Daoy (cell line): ENCODE data around the gene VAV2. TPM values are rescaled to one million over a fixed set of nuclear protein-coding genes. Genes with fewer than 3 reads are reported as not detected.
A peak's percentile ranks its signal among the peaks of the same experiment; 100 is the strongest.

Source experiments
- DNase-seq: peaks from one replicate; pipeline ENCODE4 v3.0.0-alpha.2; 2015; ENCODE audit warnings: low read depth
- total RNA-seq: library from RNA; depleted of rRNA; stranded (reverse); fragments of >200 nt; shearing (Covaris generic); gene quantifications from 2 replicates; pipeline ENCODE4 v1.2.3, GENCODE V29; 2014

Gene VAV2
- total RNA-seq, 1 experiment from 2014 or later = 11.3 TPM

- DNase-seq = no peak
Measured at GRCh38 chr9:133879615-133880014, 112.5 kb downstream of the VAV2 start.

GRCh38 chr9:133878402-133878801 is 113.7 kb downstream of the VAV2 start:
- DNase-seq = no peak

- no peak for DNase-seq
Measured at GRCh38 chr9:133877967-133878366, 114.2 kb downstream of the VAV2 start.

GRCh38 chr9:133877327-133877726 is 114.8 kb downstream of the VAV2 start:
- DNase-seq = no peak

GRCh38 chr9:133876836-133877235 is 115.3 kb downstream of the VAV2 start:
- DNase-seq = no peak

GRCh38 chr9:133876144-133876543 is 116.0 kb downstream of the VAV2 start:
- peak; percentile 36 for DNase-seq

- no peak for DNase-seq
Measured at GRCh38 chr9:133875131-133875530, 117.0 kb downstream of the VAV2 start.

- DNase-seq = no peak
Measured at GRCh38 chr9:133874659-133875058, 117.5 kb downstream of the VAV2 start.

GRCh38 chr9:133874060-133874657 is 118.0 kb downstream of the VAV2 start:
- peak; percentile 98 for DNase-seq

- DNase-seq = peak; percentile 45
Measured at GRCh38 chr9:133873461-133873891, 118.6 kb downstream of the VAV2 start.

GRCh38 chr9:133873009-133873408 is 119.1 kb downstream of the VAV2 start:
- no peak for DNase-seq

- DNase-seq = no peak
Measured at GRCh38 chr9:133870598-133871595, 121.2 kb downstream of the VAV2 start.

GRCh38 chr9:133869674-133870405 is 122.3 kb downstream of the VAV2 start:
- no peak for DNase-seq

GRCh38 chr9:133868203-133868602 is 123.9 kb downstream of the VAV2 start:
- DNase-seq = no peak

GRCh38 chr9:133866946-133867345 is 125.2 kb downstream of the VAV2 start:
- no peak for DNase-seq

- DNase-seq = no peak
Measured at GRCh38 chr9:133864011-133864410, 128.1 kb downstream of the VAV2 start.

- DNase-seq = no peak
Measured at GRCh38 chr9:133863257-133863592, 128.9 kb downstream of the VAV2 start.

GRCh38 chr9:133862585-133863256 is 129.4 kb downstream of the VAV2 start:
- DNase-seq = no peak

GRCh38 chr9:133861692-133862091 is 130.4 kb downstream of the VAV2 start:
- DNase-seq = no peak

- no peak for DNase-seq
Measured at GRCh38 chr9:133861086-133861485, 131.0 kb downstream of the VAV2 start.

GRCh38 chr9:133858771-133859170 is 133.4 kb downstream of the VAV2 start:
- no peak for DNase-seq

- no peak for DNase-seq
Measured at GRCh38 chr9:133857639-133858038, 134.5 kb downstream of the VAV2 start.
